Natural killer cell (primary cell): ENCODE measurements around the gene CPO. TPM values are rescaled to one million over a fixed set of nuclear protein-coding genes. Genes with fewer than 3 reads are reported as not detected.

Experiments
- ATAC-seq, 3 donors: fragments of 150-1000 bp in 2 of 3; fragments of 200-7000 bp in 1 of 3; cut with Tn5 transposase; 1 replicate in 1 of 3; 2 replicates in 2 of 3; pipeline ENCODE4 v1.10.0; 2021; ENCODE audit warnings: mild to moderate bottlenecking in 2 of 3, moderate library complexity in 2 of 3
- DNase-seq, 2 donors: peaks; one replicate each; pipeline versions ENCODE4 v3.0.0 to v3.0.0-alpha.2; 2013 to 2021; ENCODE audit warnings: mixed read lengths in 1 of 2
- H3K27ac ChIP-seq: one replicate; pipeline ENCODE4 v1.5.1; 2013; ENCODE audit warnings: mild to moderate bottlenecking, low read length
- H3K27me3 ChIP-seq: one replicate; pipeline ENCODE4 v1.6.1; 2013; ENCODE audit warnings: low read length; ENCODE audit not compliant: control insufficient read depth, insufficient read depth
- H3K36me3 ChIP-seq: one replicate; pipeline ENCODE4 v1.6.1; 2013; ENCODE audit warnings: low read length; ENCODE audit not compliant: control insufficient read depth, insufficient read depth
- H3K4me1 ChIP-seq: one replicate; pipeline ENCODE4 v1.6.1; 2013; ENCODE audit warnings: low read length; ENCODE audit not compliant: control insufficient read depth, insufficient read depth
- H3K4me3 ChIP-seq: one replicate; pipeline ENCODE4 v1.5.1; 2013; ENCODE audit warnings: low read length
- H3K9me3 ChIP-seq: one replicate; pipeline ENCODE4 v1.6.1; 2013; ENCODE audit warnings: low read length; ENCODE audit not compliant: control insufficient read depth, insufficient read depth
- H3K27ac Mint-ChIP-seq, 2 donors: one replicate each; pipeline ENCODE4 v1.8.0; 2022; ENCODE audit warnings: mild to moderate bottlenecking in 2 of 2, mixed read lengths in 2 of 2, moderate library complexity in 1 of 2
- H3K27me3 Mint-ChIP-seq, 2 donors: one replicate each; pipeline ENCODE4 v1.8.0; 2022; ENCODE audit warnings: low read depth in 2 of 2, mixed read lengths in 2 of 2
- H3K36me3 Mint-ChIP-seq: one replicate; pipeline ENCODE4 v1.8.0; 2022; ENCODE audit warnings: mixed read lengths
- H3K4me1 Mint-ChIP-seq, 2 donors: one replicate each; pipeline ENCODE4 v1.8.0; 2022; ENCODE audit warnings: mixed read lengths in 2 of 2
- H3K4me3 Mint-ChIP-seq: one replicate; pipeline ENCODE4 v1.8.0; 2022; ENCODE audit warnings: mild to moderate bottlenecking, moderate library complexity, mixed read lengths
- H3K9me3 Mint-ChIP-seq, 2 donors: one replicate each; pipeline ENCODE4 v1.8.0; 2022; ENCODE audit warnings: mixed read lengths in 2 of 2
- CTCF ChIP-seq: fragments of 200-600 bp; IDR thresholded peaks from one replicate; pipeline ENCODE4 v1.8.0; 2022; ENCODE audit warnings: antibody characterized with exemption
- WGBS: methylation state at CpG from one replicate; pipeline ENCODE4 v1.1.7; 2013; ENCODE audit warnings: missing lambda C conversion rate; ENCODE audit not compliant: insufficient coverage; 5-methylcytosine and 5-hydroxymethylcytosine counted together
- intact Hi-C: fragments of 100-400 bp; cut with micrococcal nuclease; formaldehyde crosslinking; loops from one replicate; pipeline ENCODE4 v1.14.2; 2022
- total RNA-seq, 4 donors: library from RNA; stranded (reverse); fragments of 120-200 nt in 1 of 4; gene quantifications; one replicate each; pipeline versions ENCODE4 v1.2.3 to v1.2.4, GENCODE V29; 2013 to 2022

Gene CPO
- total RNA-seq, 3 donors from 2014 or later (not counting 1 experiment from before 2014, with no cell fraction given): not detected

GRCh38 chr2:206993964-206994363 lies 54.6 kb downstream of the CPO start:
- DNase-seq (no peak), ATAC-seq (peak in 2 of 3 donors; percentile 39 to 63)
- peaks cover 13% of the 10 kb centered on the region for H3K4me1 ChIP-seq
- H3K27ac ChIP-seq: no peak overlapping the region
- H3K27me3 Mint-ChIP-seq: peaks cover 3 to 8% of the 10 kb centered on the region in 2 donors
- no peaks in the 10 kb centered on the region for H3K36me3 ChIP-seq
- H3K9me3 ChIP-seq: no peaks in the 10 kb centered on the region
- peak overlapping the region in 1 of 2 donors; percentile 48 for H3K27ac Mint-ChIP-seq
- H3K4me3 Mint-ChIP-seq: no peak overlapping the region
- no peaks in the 10 kb centered on the region for H3K27me3 ChIP-seq
- no peak overlapping the region for H3K4me3 ChIP-seq
- H3K9me3 Mint-ChIP-seq: peaks cover 0 to 5% of the 10 kb centered on the region in 2 donors
- no peak for TF ChIP-seq CTCF
- intact Hi-C loops: no loop called here
- H3K4me1 Mint-ChIP-seq: peaks cover 16 to 17% of the 10 kb centered on the region in 2 donors
- H3K36me3 Mint-ChIP-seq: no peaks in the 10 kb centered on the region
- WGBS: 20% methylated on average over 4 of the region's 4 CpGs

- Histone ChIP-seq H3K9me3 (no peaks in the 10 kb centered on the region), H3K27me3 (no peaks in the 10 kb centered on the region), H3K36me3 (no peaks in the 10 kb centered on the region), H3K4me3 (no peak overlapping the region), H3K4me1 (peaks cover 3% of the 10 kb centered on the region), H3K27ac (no peak overlapping the region)
- DNase-seq: no peak
- no peak for TF ChIP-seq CTCF
- ATAC-seq: no peak
- H3K4me3 Mint-ChIP-seq: no peak overlapping the region
- H3K9me3 Mint-ChIP-seq: peaks cover 3 to 5% of the 10 kb centered on the region in 2 donors
- H3K27me3 Mint-ChIP-seq: peaks cover 3 to 17% of the 10 kb centered on the region in 2 donors
- H3K36me3 Mint-ChIP-seq: peaks cover 8% of the 10 kb centered on the region
- H3K4me1 Mint-ChIP-seq: peaks cover 12 to 14% of the 10 kb centered on the region in 2 donors
- intact Hi-C loops: no loop called here
- no peak overlapping the region for H3K27ac Mint-ChIP-seq
Observed at GRCh38 chr2:206996556-206997065, 57.3 kb downstream of the CPO start.

- Mint-ChIP-seq H3K9me3 (no peaks in the 10 kb centered on the region), H3K4me1 (peaks cover 0 to 5% of the 10 kb centered on the region in 2 donors), H3K4me3 (no peak overlapping the region), H3K27me3 (peaks cover 0 to under 1% of the 10 kb centered on the region in 2 donors), H3K27ac (no peak overlapping the region), H3K36me3 (no peaks in the 10 kb centered on the region)
- Histone ChIP-seq H3K27ac (no peak overlapping the region), H3K4me3 (no peak overlapping the region), H3K9me3 (no peaks in the 10 kb centered on the region), H3K36me3 (no peaks in the 10 kb centered on the region), H3K4me1 (no peaks in the 10 kb centered on the region), H3K27me3 (no peaks in the 10 kb centered on the region)
- ATAC-seq: peak in 1 of 3 donors; percentile 30
- TF ChIP-seq CTCF: no peak
- DNase-seq: no peak
- intact Hi-C loops: no loop called here
- 56% methylated on average over 1 of the region's 1 CpG for WGBS
Observed at GRCh38 chr2:207008105-207008990, 69.0 kb downstream of the CPO start.
